ENCODE measurements around the gene ZNF543.
"Not testable (repeated sequence)": the region's sequence is repeated elsewhere in the genome, so short reads cannot be mapped to it uniquely, and the experiment has no call there.

DNA sequence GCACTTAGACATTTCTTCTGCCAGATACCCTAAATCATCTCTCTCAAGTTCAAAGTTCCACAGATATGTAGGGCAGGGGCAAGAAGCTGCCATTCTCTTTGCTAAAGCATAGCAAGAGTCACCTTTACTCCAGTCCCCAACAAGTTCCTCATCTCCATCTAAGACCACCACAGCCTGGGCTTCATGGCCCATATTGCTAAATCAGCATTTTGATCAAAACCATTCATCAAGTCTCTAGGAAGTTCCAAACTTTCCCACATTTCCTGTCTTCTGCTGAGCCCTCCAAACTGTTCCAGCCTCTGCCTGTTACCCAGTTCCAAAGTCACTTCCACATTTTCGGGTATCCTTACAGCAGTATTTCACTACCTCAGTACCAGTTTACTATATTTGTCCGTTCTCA, 54.4 kb downstream of the ZNF543 start:
- TF ChIP-seq, protein P1, sequence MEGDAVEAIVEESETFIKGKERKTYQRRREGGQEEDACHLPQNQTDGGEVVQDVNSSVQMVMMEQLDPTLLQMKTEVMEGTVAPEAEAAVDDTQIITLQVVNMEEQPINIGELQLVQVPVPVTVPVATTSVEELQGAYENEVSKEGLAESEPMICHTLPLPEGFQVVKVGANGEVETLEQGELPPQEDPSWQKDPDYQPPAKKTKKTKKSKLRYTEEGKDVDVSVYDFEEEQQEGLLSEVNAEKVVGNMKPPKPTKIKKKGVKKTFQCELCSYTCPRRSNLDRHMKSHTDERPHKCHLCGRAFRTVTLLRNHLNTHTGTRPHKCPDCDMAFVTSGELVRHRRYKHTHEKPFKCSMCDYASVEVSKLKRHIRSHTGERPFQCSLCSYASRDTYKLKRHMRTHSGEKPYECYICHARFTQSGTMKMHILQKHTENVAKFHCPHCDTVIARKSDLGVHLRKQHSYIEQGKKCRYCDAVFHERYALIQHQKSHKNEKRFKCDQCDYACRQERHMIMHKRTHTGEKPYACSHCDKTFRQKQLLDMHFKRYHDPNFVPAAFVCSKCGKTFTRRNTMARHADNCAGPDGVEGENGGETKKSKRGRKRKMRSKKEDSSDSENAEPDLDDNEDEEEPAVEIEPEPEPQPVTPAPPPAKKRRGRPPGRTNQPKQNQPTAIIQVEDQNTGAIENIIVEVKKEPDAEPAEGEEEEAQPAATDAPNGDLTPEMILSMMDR (IDR thresholded peaks at IDR 0.05; ENCODE audit: low read depth, low read length) = not testable (repeated sequence)
- not testable (repeated sequence) for TF ChIP-seq EZH2phosphoT487 (IDR thresholded peaks at IDR 0.05; ENCODE audit: low read depth)

All from OCI-LY3 (cell line).